GM12878 (cell line): ENCODE results near the gene SLC47A2. TPM values are rescaled to one million over a fixed set of nuclear protein-coding genes. Genes with fewer than 3 reads are reported as not detected.

ENCODE experiments used
- ATAC-seq: fragments of 200-7000 bp; cut with Tn5 transposase; 3 replicates; pipeline ENCODE4 v1.9.1; 2020; ENCODE audit warnings: mild to moderate bottlenecking, moderate library complexity
- BruUV-seq: library from RNA; stranded (reverse); fragments of 400-500 nt; replicated peaks from 2 replicates; lab custom pipeline; 2021; lab: Mats Ljungman, UMichigan
- CTCF ChIA-PET: fragments of 300-600 bp; sonication (Branson Sonifier 250); formaldehyde crosslinking; extraction: SDS; loops from one replicate; lab custom pipeline; 2021; ENCODE audit warnings: inconsistent platforms; lab: Yijun Ruan, JAX
- POLR2A ChIA-PET: fragments of 350-600 bp; formaldehyde crosslinking; extraction: SDS; loops from one replicate; lab custom pipeline; 2021; ENCODE audit warnings: inconsistent platforms; lab: Charles Lee
- RAD21 ChIA-PET: fragments of 300-600 bp; sonication (Branson Sonifier 250); formaldehyde crosslinking; loops from one replicate; lab custom pipeline; 2023; ENCODE audit warnings: antibody characterized with exemption; ENCODE audit not compliant: unreplicated experiment; lab: Charles Lee
- SMC1A ChIA-PET: fragments of 300-600 bp; sonication (Branson Sonifier 250); formaldehyde crosslinking; loops from one replicate; lab custom pipeline; 2023; ENCODE audit not compliant: unreplicated experiment, uncharacterized antibody; lab: Charles Lee
- DNase-seq: peaks from one replicate; pipeline ENCODE4 v3.0.0-alpha.2; 2011; ENCODE audit warnings: low read depth, low spot score
- FAIRE-seq: peaks from 3 replicates; lab custom pipeline; 2011; peaks lifted over from hg19 to GRCh38; lab: Jason Lieb, UNC
- H2AFZ ChIP-seq: 2 replicates; pipeline ENCODE4 v1.6.0; 2011; ENCODE audit warnings: low read depth, low read length, control low read depth; ENCODE audit not compliant: control insufficient read depth
- H3K27ac ChIP-seq: 2 replicates; pipeline ENCODE4 v1.5.1; 2011; ENCODE audit warnings: control low read depth; ENCODE audit not compliant: control insufficient read depth, insufficient read depth
- H3K27me3 ChIP-seq, 2 experiments: replicated peaks in 1 of 2; 2 replicates each; pipeline versions ENCODE4 v1.6.0 to v1.6.1; 2011; ENCODE audit warnings: low read length in 1 of 2; ENCODE audit not compliant: control insufficient read depth in 2 of 2, insufficient read depth in 2 of 2
- H3K36me3 ChIP-seq, 2 experiments: 2 replicates each; pipeline ENCODE4 v1.5.1; 2011; ENCODE audit warnings: low read length in 1 of 2; ENCODE audit not compliant: control insufficient read depth in 2 of 2, insufficient read depth in 2 of 2
- H3K4me1 ChIP-seq: 2 replicates; pipeline ENCODE4 v1.6.1; 2011; ENCODE audit warnings: mild to moderate bottlenecking, low read length, moderate library complexity, mixed read lengths; ENCODE audit not compliant: control insufficient read depth, insufficient read depth
- H3K4me2 ChIP-seq: 2 replicates; pipeline ENCODE4 v1.6.0; 2011; ENCODE audit warnings: control low read depth; ENCODE audit not compliant: control insufficient read depth, insufficient read depth
- H3K4me3 ChIP-seq: fragments of 200-600 bp; sonication (generic); 2 replicates; pipeline ENCODE4 v1.5.1; 2016
- H3K79me2 ChIP-seq: 2 replicates; pipeline ENCODE4 v1.6.0; 2011; ENCODE audit warnings: low read length; ENCODE audit not compliant: control insufficient read depth, insufficient read depth
- H3K9ac ChIP-seq: 2 replicates; pipeline ENCODE4 v1.8.0; 2011; ENCODE audit warnings: low read length, control low read depth, mixed read lengths; ENCODE audit not compliant: control insufficient read depth, insufficient read depth
- H3K9me3 ChIP-seq: replicated peaks from 3 replicates; pipeline ENCODE4 v1.5.1; 2011; ENCODE audit warnings: mild to moderate bottlenecking, low read length; ENCODE audit not compliant: control insufficient read depth, insufficient read depth
- H4K20me1 ChIP-seq: 2 replicates; pipeline ENCODE4 v1.6.0; 2011; ENCODE audit not compliant: control insufficient read depth, insufficient read depth
- BMI1 ChIP-seq: fragments of 450-650 bp; IDR thresholded peaks from 2 replicates; pipeline ENCODE4 v1.6.1; 2016; ENCODE audit warnings: mild to moderate bottlenecking, moderate library complexity, borderline replicate concordance
- KAT2A ChIP-seq: conservative IDR thresholded peaks from 2 replicates; pipeline ENCODE4 v1.6.1; 2011; ENCODE audit warnings: low read depth, low read length; ENCODE audit not compliant: control insufficient read depth
- WGBS: methylation state at CpG from one replicate; pipeline ENCODE4 v1.1.6; 2016; ENCODE audit warnings: low lambda C conversion rate; ENCODE audit not compliant: insufficient replicate concordance, insufficient coverage; ENCODE audit errors: missing lambda C conversion rate; 5-methylcytosine and 5-hydroxymethylcytosine counted together
- in situ Hi-C: fragments of 300-500 bp; cut with MboI; formaldehyde crosslinking; loops from 9 replicates; pipeline ENCODE4 v1.14.3; 2018; ENCODE audit warnings: mixed read lengths
- intact Hi-C: fragments of 100-400 bp; cut with micrococcal nuclease; formaldehyde crosslinking; loops from one replicate; pipeline ENCODE4 v1.14.2; 2022; ENCODE audit not compliant: unreplicated experiment
- polyA plus RNA-seq, 11 experiments: library from polyadenylated mRNA; depleted of rRNA in 4 of 11; unstranded in 6 of 11; stranded (reverse) in 5 of 11; fragments of >200 nt; fragmentation: Nextera tagmentation in 4 of 11; fragmentation: Illumina TruSeq in 1 of 11; extraction: Ambion mirVana in 4 of 11; extraction: Trizol in 1 of 11; gene quantifications; 1 replicate in 1 of 11; 2 replicates in 10 of 11; pipeline versions ENCODE4 v1.2.1 to v1.2.3, GENCODE V29; 2011 to 2016; ENCODE audit warnings: inconsistent platforms in 2 of 11, missing spikeins in 2 of 11, low read depth in 1 of 11
- total RNA-seq, 4 experiments: library from RNA; depleted of rRNA in 3 of 4; stranded (reverse); fragments of >200 nt in 3 of 4; fragmentation: Illumina TruSeq in 1 of 4; extraction: Trizol in 1 of 4; gene quantifications; 2 replicates each; pipeline versions ENCODE4 v1.2.1 to v1.2.3, GENCODE V29; 2013 to 2021
- TF ChIP-seq, protein P1 (sequence below): fragments of 450-650 bp; formaldehyde crosslinking; IDR thresholded peaks from 2 replicates; pipeline ENCODE4 v1.4.0; 2022; ENCODE audit warnings: mild to moderate bottlenecking, moderate library complexity

SLC47A2 gene
- total and polyA plus RNA-seq, 10 of the 15 experiments (the other 5 are each of a cell fraction or from before 2014, with no cell fraction given): not detected

GRCh38 chr17:19651451-19652238 is 64.7 kb downstream of the SLC47A2 start:
- Histone ChIP-seq H4K20me1 (no peaks in the 10 kb centered on the region), H3K36me3 (no peaks in the 10 kb centered on the region; a peak in 1 of 4 replicates), H3K27me3 (no peaks in the 10 kb centered on the region), H3K4me3 (no peak overlapping the region), H3K9me3 (no peaks in the 10 kb centered on the region; the same call in 2 of the 3 replicates), H3K4me2 (peak overlapping the region; percentile 49), H3K9ac (peak overlapping the region; percentile 21; the same call in 1 of the 2 replicates), H3K4me1 (peaks cover 8% of the 10 kb centered on the region; the same call in 1 of the 2 replicates), H2AFZ (no peak overlapping the region), H3K79me2 (peaks cover 8% of the 10 kb centered on the region), H3K27ac (no peak overlapping the region)
- RAD21 ChIA-PET: no interaction called here
- no peak for FAIRE-seq
- CTCF ChIA-PET: interaction anchor here (1.2 kb wide), 1 partner anchor 111 kb away, joined by 4 read pairs; no protein-coding TSS in a partner anchor
- in situ Hi-C loops (no loop called here), intact Hi-C loops (no loop called here)
- no peak for ATAC-seq
- BruUV-seq: no TSS peak
- no peak for DNase-seq
- WGBS: 86% methylated on average over 5 of the region's 5 CpGs
- SMC1A ChIA-PET: no interaction called here
- POLR2A ChIA-PET: no interaction called here
- TF ChIP-seq, protein P1, sequence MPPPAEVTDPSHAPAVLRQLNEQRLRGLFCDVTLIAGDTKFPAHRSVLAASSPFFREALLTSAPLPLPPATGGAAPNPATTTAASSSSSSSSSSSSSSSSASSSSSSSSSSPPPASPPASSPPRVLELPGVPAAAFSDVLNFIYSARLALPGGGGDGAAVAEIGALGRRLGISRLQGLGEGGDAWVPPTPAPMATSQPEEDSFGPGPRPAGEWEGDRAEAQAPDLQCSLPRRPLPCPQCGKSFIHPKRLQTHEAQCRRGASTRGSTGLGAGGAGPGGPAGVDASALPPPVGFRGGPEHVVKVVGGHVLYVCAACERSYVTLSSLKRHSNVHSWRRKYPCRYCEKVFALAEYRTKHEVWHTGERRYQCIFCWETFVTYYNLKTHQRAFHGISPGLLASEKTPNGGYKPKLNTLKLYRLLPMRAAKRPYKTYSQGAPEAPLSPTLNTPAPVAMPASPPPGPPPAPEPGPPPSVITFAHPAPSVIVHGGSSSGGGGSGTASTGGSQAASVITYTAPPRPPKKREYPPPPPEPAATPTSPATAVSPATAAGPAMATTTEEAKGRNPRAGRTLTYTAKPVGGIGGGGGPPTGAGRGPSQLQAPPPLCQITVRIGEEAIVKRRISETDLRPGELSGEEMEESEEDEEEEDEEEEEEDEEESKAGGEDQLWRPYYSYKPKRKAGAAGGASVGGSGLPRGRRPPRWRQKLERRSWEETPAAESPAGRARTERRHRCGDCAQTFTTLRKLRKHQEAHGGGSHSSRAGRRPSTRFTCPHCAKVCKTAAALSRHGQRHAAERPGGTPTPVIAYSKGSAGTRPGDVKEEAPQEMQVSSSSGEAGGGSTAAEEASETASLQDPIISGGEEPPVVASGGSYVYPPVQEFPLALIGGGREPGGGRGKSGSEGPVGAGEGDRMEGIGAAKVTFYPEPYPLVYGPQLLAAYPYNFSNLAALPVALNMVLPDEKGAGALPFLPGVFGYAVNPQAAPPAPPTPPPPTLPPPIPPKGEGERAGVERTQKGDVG (CRISPR knock-in tag): no peak
- no peak for TF ChIP-seq KAT2A
- no peak for TF ChIP-seq BMI1
